RWPE1 (cell line): Measurements from ENCODE around the gene MBP.
A peak's percentile ranks its signal among the peaks of the same experiment; 100 is the strongest.

Experiments used
- CTCF ChIA-PET: fragments of 350-600 bp; sonication (Branson Sonifier 250); formaldehyde crosslinking; extraction: SDS; loops from one replicate; lab custom pipeline; 2021; lab: Yijun Ruan, JAX
- POLR2A ChIA-PET: fragments of 400-600 bp; formaldehyde crosslinking; extraction: SDS; loops from one replicate; lab custom pipeline; 2020; ENCODE audit warnings: antibody characterized with exemption; ENCODE audit not compliant: low non-redundant PET; lab: Yijun Ruan, JAX
- DNase-seq: peaks from one replicate; pipeline ENCODE4 v3.0.0; 2012; ENCODE audit warnings: low spot score
- H3K27ac ChIP-seq: fragments of 450-650 bp; 2 replicates; pipeline ENCODE4 v1.5.1; 2017
- TF ChIP-seq, protein P1 (sequence below): fragments of 450-650 bp; conservative IDR thresholded peaks from 2 replicates; pipeline ENCODE4 v1.5.1; 2017; ENCODE audit warnings: low read depth, mild to moderate bottlenecking

MBP gene

GRCh38 chr18:77135339-77136075, 2.9 kb upstream of the MBP start:
- ChIA-PET POLR2A (no interaction called here), CTCF (no interaction called here)

GRCh38 chr18:77134611-77135010, 2.0 kb upstream of the MBP start:
- no peak for DNase-seq
- ChIA-PET CTCF (interaction anchor here (0.7 kb wide), 1 partner anchor 134 kb away, joined by 3 read pairs; no protein-coding TSS in a partner anchor), POLR2A (no interaction called here)
- H3K27ac ChIP-seq: no peak overlapping the region
- TF ChIP-seq, protein P1, sequence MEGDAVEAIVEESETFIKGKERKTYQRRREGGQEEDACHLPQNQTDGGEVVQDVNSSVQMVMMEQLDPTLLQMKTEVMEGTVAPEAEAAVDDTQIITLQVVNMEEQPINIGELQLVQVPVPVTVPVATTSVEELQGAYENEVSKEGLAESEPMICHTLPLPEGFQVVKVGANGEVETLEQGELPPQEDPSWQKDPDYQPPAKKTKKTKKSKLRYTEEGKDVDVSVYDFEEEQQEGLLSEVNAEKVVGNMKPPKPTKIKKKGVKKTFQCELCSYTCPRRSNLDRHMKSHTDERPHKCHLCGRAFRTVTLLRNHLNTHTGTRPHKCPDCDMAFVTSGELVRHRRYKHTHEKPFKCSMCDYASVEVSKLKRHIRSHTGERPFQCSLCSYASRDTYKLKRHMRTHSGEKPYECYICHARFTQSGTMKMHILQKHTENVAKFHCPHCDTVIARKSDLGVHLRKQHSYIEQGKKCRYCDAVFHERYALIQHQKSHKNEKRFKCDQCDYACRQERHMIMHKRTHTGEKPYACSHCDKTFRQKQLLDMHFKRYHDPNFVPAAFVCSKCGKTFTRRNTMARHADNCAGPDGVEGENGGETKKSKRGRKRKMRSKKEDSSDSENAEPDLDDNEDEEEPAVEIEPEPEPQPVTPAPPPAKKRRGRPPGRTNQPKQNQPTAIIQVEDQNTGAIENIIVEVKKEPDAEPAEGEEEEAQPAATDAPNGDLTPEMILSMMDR: no peak

More at GRCh38 chr18:77135339-77136075, 2.9 kb upstream of the MBP start:
- DNase-seq: no peak
- H3K27ac ChIP-seq: no peak overlapping the region
- TF ChIP-seq, protein P1: no peak

DNA sequence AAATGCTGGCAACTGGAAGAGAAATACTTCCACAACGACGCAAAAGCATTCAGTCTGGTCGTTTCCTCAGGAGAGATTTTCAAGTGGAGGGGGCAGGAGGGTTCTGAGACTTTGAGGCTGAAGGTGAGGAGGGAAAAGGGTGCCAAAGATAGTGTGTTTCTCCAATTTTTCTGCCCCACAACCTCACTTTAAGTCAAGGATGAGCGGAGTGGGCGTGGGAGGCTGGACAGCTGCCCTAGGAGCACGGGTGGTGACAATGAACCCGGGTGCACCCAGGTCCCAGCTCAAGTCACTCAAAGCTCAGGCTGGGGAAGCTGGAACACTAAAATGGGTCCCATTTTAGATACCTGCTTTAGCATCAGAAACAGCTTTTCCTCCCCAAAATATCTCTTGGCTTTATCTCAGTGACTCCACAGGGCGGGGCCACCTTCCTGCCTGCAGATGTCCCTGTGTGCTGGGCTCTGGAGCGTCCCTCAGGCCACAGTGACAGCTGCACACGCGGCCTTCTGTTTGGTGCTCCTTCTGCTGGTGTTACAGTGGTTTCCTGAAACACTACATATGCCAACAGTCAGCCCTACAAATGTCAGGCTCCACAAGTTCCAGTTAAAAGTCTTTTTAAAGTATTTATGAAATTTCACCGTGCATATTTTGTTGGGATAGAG, 1.4 kb upstream of the MBP start:
- H3K27ac ChIP-seq: peak overlapping the region; percentile 62
- POLR2A ChIA-PET: no interaction called here
- CTCF ChIA-PET: interaction anchor here (0.7 kb wide), 1 partner anchor 134 kb away, joined by 3 read pairs; no protein-coding TSS in a partner anchor
- TF ChIP-seq, protein P1: no peak
- no peak for DNase-seq

DNA sequence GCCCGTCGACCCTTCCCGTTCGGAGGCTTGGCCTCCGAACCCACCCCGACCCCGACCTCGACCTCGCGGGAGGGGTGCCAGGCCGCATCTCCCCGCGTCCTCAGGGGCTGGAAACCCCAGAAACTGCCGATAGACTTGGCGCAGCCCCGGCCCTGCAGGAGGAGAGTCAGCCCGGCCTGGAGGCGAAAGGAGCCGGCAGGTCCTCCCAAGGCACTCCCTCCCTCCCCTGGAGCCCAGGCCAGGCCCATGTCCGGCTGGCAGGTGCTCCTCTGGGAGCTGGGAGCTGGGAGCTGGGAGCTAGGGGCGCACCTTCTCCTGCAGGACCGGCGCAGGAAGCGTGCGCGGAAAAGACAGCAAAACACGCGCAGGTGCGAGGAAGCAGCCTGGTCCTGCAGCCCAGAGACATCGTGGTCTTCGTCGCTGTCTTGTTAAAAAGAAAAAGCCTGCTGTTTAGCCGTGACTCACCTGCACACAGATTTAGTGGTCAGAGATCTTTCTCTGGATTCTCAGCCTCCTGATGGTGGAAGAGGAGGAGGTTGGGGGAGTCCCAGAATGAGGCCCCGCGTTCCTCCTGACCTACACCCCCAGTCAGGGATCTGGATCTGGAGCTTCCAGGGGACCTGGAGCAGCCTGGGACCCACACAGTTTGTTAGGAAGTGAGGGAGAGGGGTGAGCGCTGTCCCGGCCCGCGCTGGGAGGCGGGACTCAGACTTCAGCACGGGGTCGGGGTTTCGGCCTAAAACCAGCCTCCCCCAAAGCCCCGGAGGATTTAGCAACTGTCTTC, 660 bp upstream of the MBP start:
- DNase-seq: no peak

DNA sequence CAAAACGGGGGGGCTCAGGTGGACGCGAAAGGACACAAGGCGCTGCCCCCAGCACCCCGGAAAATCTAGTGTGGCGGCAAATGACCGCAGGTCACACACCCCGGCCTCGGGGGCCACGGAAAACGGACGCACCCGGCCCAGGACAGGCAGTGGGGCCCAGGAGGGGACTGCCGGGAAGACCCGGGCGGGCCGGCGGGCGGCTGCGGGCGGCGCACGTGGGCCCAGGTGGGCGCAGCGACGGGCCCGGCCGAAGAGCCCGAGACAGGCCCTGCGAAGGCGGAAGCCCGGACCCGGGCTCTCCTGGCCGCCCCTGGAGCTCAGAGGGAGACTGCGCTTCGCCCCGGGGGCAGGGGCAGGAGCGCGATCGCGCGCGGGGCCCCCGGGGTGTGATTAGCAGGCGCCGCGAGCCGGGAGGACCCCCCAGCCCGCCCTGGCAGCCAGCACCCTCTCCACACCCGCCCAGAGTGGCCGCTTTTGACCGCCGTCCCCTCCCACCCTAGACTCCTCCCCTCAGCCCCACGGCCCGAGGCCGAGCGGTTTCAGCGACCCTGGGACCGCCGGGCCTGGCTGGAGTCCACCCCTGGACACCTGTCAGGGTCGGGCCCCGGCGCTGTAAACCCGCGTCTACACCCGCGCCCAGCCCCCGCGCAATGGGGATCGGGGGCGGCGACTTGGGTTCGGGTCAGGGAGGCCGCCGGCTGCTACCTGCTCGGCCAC, 773 bp downstream of the MBP start:
- no peak for DNase-seq

More for the DNA sequence above, 660 bp upstream of the MBP start:
- POLR2A ChIA-PET: no interaction called here
- CTCF ChIA-PET: interaction anchor here (1.1 kb wide), 1 partner anchor 132 kb away, joined by 4 read pairs; no protein-coding TSS in a partner anchor
- peak overlapping the region; percentile 62 for H3K27ac ChIP-seq
- TF ChIP-seq, protein P1: no peak

More for the DNA sequence above, 773 bp downstream of the MBP start:
- peak overlapping the region; percentile 62 for H3K27ac ChIP-seq
- TF ChIP-seq, protein P1: no peak
- ChIA-PET CTCF (interaction anchor here (0.6 to 1.1 kb wide), 3 partner anchors 10 to 131 kb away, joined by 3 to 5 read pairs (median 4); no protein-coding TSS in a partner anchor), POLR2A (interaction anchor here (0.6 kb wide), 1 partner anchor 116 kb away, joined by 8 read pairs; no protein-coding TSS in a partner anchor)
